Trophoblast cell (in vitro differentiated cells and primary cell): ENCODE data around the gene UBE2QL1.
A peak's percentile ranks its signal among the peaks of the same experiment; 100 is the strongest.

Experiments used
- DNase-seq, 2 donors: peaks; one replicate each; pipeline ENCODE4 v3.0.0-alpha.2; 2016
- H2AFZ ChIP-seq: 2 replicates; pipeline ENCODE4 v1.6.1; 2013; ENCODE audit warnings: low read length, moderate library complexity, mild to moderate bottlenecking; ENCODE audit not compliant: insufficient read depth, poor library complexity
- H2AK5ac ChIP-seq: 2 replicates; pipeline ENCODE4 v1.6.1; 2013; ENCODE audit warnings: mild to moderate bottlenecking, low read length
- H2BK120ac ChIP-seq: 2 replicates; pipeline ENCODE4 v1.6.1; 2013; ENCODE audit warnings: low read length, mild to moderate bottlenecking, moderate library complexity; ENCODE audit not compliant: insufficient read depth, poor library complexity
- H2BK12ac ChIP-seq: 2 replicates; pipeline ENCODE4 v1.6.1; 2013; ENCODE audit warnings: mild to moderate bottlenecking, low read length, moderate library complexity
- H2BK5ac ChIP-seq: 2 replicates; pipeline ENCODE4 v1.6.1; 2013; ENCODE audit warnings: low read length, low read depth, moderate library complexity, mild to moderate bottlenecking; ENCODE audit not compliant: poor library complexity
- H3K14ac ChIP-seq: 2 replicates; pipeline ENCODE4 v1.6.1; 2013; ENCODE audit warnings: mild to moderate bottlenecking, low read length
- H3K18ac ChIP-seq: 2 replicates; pipeline ENCODE4 v1.6.1; 2013; ENCODE audit warnings: mild to moderate bottlenecking, low read length
- H3K23ac ChIP-seq: 2 replicates; pipeline ENCODE4 v1.6.1; 2013; ENCODE audit warnings: low read length
- H3K27ac ChIP-seq: 2 replicates; pipeline ENCODE4 v1.5.1; 2013; ENCODE audit warnings: low read depth, mild to moderate bottlenecking, inconsistent platforms, low read length, moderate library complexity
- H3K27me3 ChIP-seq: 2 replicates; pipeline ENCODE4 v1.6.1; 2013; ENCODE audit warnings: inconsistent platforms, mild to moderate bottlenecking, low read length, moderate library complexity; ENCODE audit not compliant: insufficient read depth
- H3K36me3 ChIP-seq, 2 experiments: 1 replicate in 1 of 2; 2 replicates in 1 of 2; pipeline ENCODE4 v1.6.1; 2013; ENCODE audit warnings: low read length in 2 of 2, mild to moderate bottlenecking in 2 of 2, moderate library complexity in 1 of 2; ENCODE audit not compliant: insufficient read depth in 2 of 2, control insufficient read depth in 1 of 2
- H3K4ac ChIP-seq: 2 replicates; pipeline ENCODE4 v1.6.1; 2013; ENCODE audit warnings: low read depth, mild to moderate bottlenecking, low read length, moderate library complexity
- H3K4me1 ChIP-seq, 2 experiments: 1 replicate in 1 of 2; 2 replicates in 1 of 2; pipeline ENCODE4 v1.6.1; 2013; ENCODE audit warnings: low read length in 2 of 2, mild to moderate bottlenecking in 2 of 2, moderate library complexity in 1 of 2; ENCODE audit not compliant: insufficient read depth in 2 of 2, control insufficient read depth in 1 of 2
- H3K4me2 ChIP-seq: 2 replicates; pipeline ENCODE4 v1.6.1; 2013; ENCODE audit warnings: inconsistent platforms, mild to moderate bottlenecking, low read length, moderate library complexity
- H3K4me3 ChIP-seq: 2 replicates; pipeline ENCODE4 v1.5.1; 2013; ENCODE audit warnings: mild to moderate bottlenecking, low read depth, low read length, inconsistent platforms
- H3K79me1 ChIP-seq: one replicate; pipeline ENCODE4 v1.6.1; 2013; ENCODE audit warnings: low read length
- H3K79me2 ChIP-seq: 2 replicates; pipeline ENCODE4 v1.6.1; 2013; ENCODE audit warnings: low read length, mild to moderate bottlenecking; ENCODE audit not compliant: control insufficient read depth, insufficient read depth, poor library complexity
- H3K9ac ChIP-seq: 2 replicates; pipeline ENCODE4 v1.6.1; 2013; ENCODE audit warnings: mild to moderate bottlenecking, low read length
- H3K9me3 ChIP-seq: 2 replicates; pipeline ENCODE4 v1.6.1; 2013; ENCODE audit warnings: low read depth, mild to moderate bottlenecking, control low read depth, inconsistent platforms, low read length; ENCODE audit not compliant: insufficient read depth
- H4K12ac ChIP-seq: 2 replicates; pipeline ENCODE4 v1.6.1; 2013; ENCODE audit warnings: low read depth, mild to moderate bottlenecking, low read length, moderate library complexity
- H4K8ac ChIP-seq: 2 replicates; pipeline ENCODE4 v1.6.1; 2013; ENCODE audit warnings: low read depth, mild to moderate bottlenecking, low read length, moderate library complexity
- H4K91ac ChIP-seq: one replicate; pipeline ENCODE4 v1.6.1; 2013; ENCODE audit warnings: low read depth, mild to moderate bottlenecking, low read length, moderate library complexity
- WGBS: extraction: QIAGEN DNeasy Blood & Tissue Kit; methylation state at CpG from one replicate; pipeline ENCODE4 v1.1.7; 2013; ENCODE audit warnings: missing lambda C conversion rate; ENCODE audit not compliant: insufficient read length, insufficient coverage; ENCODE audit errors: extremely low coverage; 5-methylcytosine and 5-hydroxymethylcytosine counted together

Gene UBE2QL1

GRCh38 chr5:6488021-6488420 lies 39.4 kb downstream of the UBE2QL1 start:
- Histone ChIP-seq H2BK5ac (no peak overlapping the region), H3K27me3 (no peaks in the 10 kb centered on the region), H3K4me3 (no peak overlapping the region), H3K79me1 (no peaks in the 10 kb centered on the region), H3K79me2 (no peaks in the 10 kb centered on the region), H2BK120ac (no peak overlapping the region), H3K4ac (no peak overlapping the region), H3K4me2 (no peak overlapping the region), H4K91ac (no peak overlapping the region), H3K9me3 (no peaks in the 10 kb centered on the region), H4K8ac (no peak overlapping the region), H4K12ac (no peak overlapping the region), H3K18ac (no peak overlapping the region), H3K27ac (no peak overlapping the region), H2BK12ac (no peak overlapping the region), H3K4me1 (peaks cover 0 to 6% of the 10 kb centered on the region in 2 experiments), H2AFZ (no peak overlapping the region), H2AK5ac (no peak overlapping the region), H3K9ac (no peak overlapping the region), H3K14ac (no peak overlapping the region), H3K36me3 (no peaks in the 10 kb centered on the region), H3K23ac (no peak overlapping the region)
- WGBS = no CpG with 5 or more reads among the region's 4 CpGs
- no peak for DNase-seq

GRCh38 chr5:6489643-6490185 lies 41.1 kb downstream of the UBE2QL1 start:
- no peaks in the 10 kb centered on the region for H3K36me3 ChIP-seq
- no CpG with 5 or more reads among the region's 10 CpGs for WGBS
- H2AFZ ChIP-seq = no peak overlapping the region

GRCh38 chr5:6490246-6490645 lies 41.6 kb downstream of the UBE2QL1 start:
- H2BK12ac ChIP-seq = no peak overlapping the region
- no peak for DNase-seq
- H3K4me3 ChIP-seq = peak overlapping the region; percentile 42
- H4K8ac ChIP-seq = no peak overlapping the region
- H3K79me2 ChIP-seq = no peaks in the 10 kb centered on the region
- no peaks in the 10 kb centered on the region for H3K36me3 ChIP-seq
- H3K14ac ChIP-seq = no peak overlapping the region
- H3K4me1 ChIP-seq = peaks cover 0 to 6% of the 10 kb centered on the region in 2 experiments
- H2AK5ac ChIP-seq = no peak overlapping the region
- H3K4me2 ChIP-seq = no peak overlapping the region
- H2BK5ac ChIP-seq = no peak overlapping the region
- no peak overlapping the region for H4K91ac ChIP-seq
- WGBS = no CpG with 5 or more reads among the region's 9 CpGs
- no peak overlapping the region for H3K18ac ChIP-seq
- H3K9ac ChIP-seq = no peak overlapping the region
- H3K27ac ChIP-seq = no peak overlapping the region
- H2BK120ac ChIP-seq = no peak overlapping the region
- H4K12ac ChIP-seq = no peak overlapping the region
- H3K27me3 ChIP-seq = no peaks in the 10 kb centered on the region
- no peaks in the 10 kb centered on the region for H3K79me1 ChIP-seq
- no peak overlapping the region for H2AFZ ChIP-seq
- H3K23ac ChIP-seq = no peak overlapping the region
- H3K4ac ChIP-seq = no peak overlapping the region
- no peaks in the 10 kb centered on the region for H3K9me3 ChIP-seq

More at GRCh38 chr5:6489643-6490185, 41.1 kb downstream of the UBE2QL1 start:
- peak overlapping the region; percentile 26 for H3K4me3 ChIP-seq
- no peaks in the 10 kb centered on the region for H3K79me2 ChIP-seq
- peaks cover 0 to 6% of the 10 kb centered on the region in 2 experiments for H3K4me1 ChIP-seq
- no peaks in the 10 kb centered on the region for H3K9me3 ChIP-seq
- no peak overlapping the region for H3K9ac ChIP-seq
- H4K8ac ChIP-seq = no peak overlapping the region
- no peak overlapping the region for H3K27ac ChIP-seq
- no peak overlapping the region for H2BK5ac ChIP-seq
- H4K12ac ChIP-seq = no peak overlapping the region
- H3K4me2 ChIP-seq = no peak overlapping the region
- H3K4ac ChIP-seq = no peak overlapping the region
- no peak overlapping the region for H3K14ac ChIP-seq
- H2BK120ac ChIP-seq = no peak overlapping the region
- no peak overlapping the region for H3K23ac ChIP-seq
- DNase-seq = no peak
- no peak overlapping the region for H2AK5ac ChIP-seq
- H3K79me1 ChIP-seq = no peaks in the 10 kb centered on the region
- no peak overlapping the region for H2BK12ac ChIP-seq
- H3K18ac ChIP-seq = no peak overlapping the region
- no peak overlapping the region for H4K91ac ChIP-seq
- no peaks in the 10 kb centered on the region for H3K27me3 ChIP-seq

- Histone ChIP-seq H3K18ac (no peak overlapping the region), H3K4me2 (no peak overlapping the region), H3K23ac (no peak overlapping the region), H3K4me3 (no peak overlapping the region), H3K4ac (no peak overlapping the region), H2BK12ac (no peak overlapping the region), H3K36me3 (no peaks in the 10 kb centered on the region), H3K9me3 (no peaks in the 10 kb centered on the region), H3K14ac (no peak overlapping the region), H4K8ac (no peak overlapping the region), H3K4me1 (peaks cover 0 to 6% of the 10 kb centered on the region in 2 experiments), H2AK5ac (no peak overlapping the region), H2BK120ac (no peak overlapping the region), H4K12ac (no peak overlapping the region), H4K91ac (no peak overlapping the region), H3K79me2 (no peaks in the 10 kb centered on the region), H3K9ac (no peak overlapping the region), H2BK5ac (no peak overlapping the region), H3K27ac (no peak overlapping the region), H3K79me1 (no peaks in the 10 kb centered on the region), H3K27me3 (no peaks in the 10 kb centered on the region), H2AFZ (no peak overlapping the region)
- WGBS = no CpG with 5 or more reads among the region's 3 CpGs
- no peak for DNase-seq
These were observed 42.0 kb downstream of the UBE2QL1 start for GRCh38 chr5:6490693-6491092.
